ENCODE measurements around the gene ROBO2.

ROBO2 gene

GRCh38 chr3:77186728-77187127 lies 146.8 kb downstream of the ROBO2 start:
- ChIA-PET CTCF (no interaction called here), POLR2A (no interaction called here)
- no peaks in the 10 kb centered on the region for H3K36me3 ChIP-seq (ENCODE audit: control insufficient read depth in 2 of 2, insufficient read depth in 1 of 2, low read length in 2 of 2)
- no peak overlapping the region for H3K4me3 ChIP-seq (ENCODE audit: low read depth, low read length)
- H3K9me3 ChIP-seq (ENCODE audit: control insufficient read depth, insufficient read depth, low read depth, low read length), result no peaks in the 10 kb centered on the region
- H3K4me1 ChIP-seq (ENCODE audit: control insufficient read depth, insufficient read depth, low read length), result 0 out of 2 replicates have a peak, but pooled peaks cover 5% of the 10 kb centered on the region
- no peak overlapping the region for H3K27ac ChIP-seq (ENCODE audit: extremely low read depth, low read depth, low read length)
- peak; percentile 60; the same call in 1 of the 2 replicates for TF ChIP-seq ZNF629 (tag by site-specific recombination; IDR thresholded peaks at IDR 0.05)
- TF ChIP-seq PRDM6 (tag by site-specific recombination; IDR thresholded peaks at IDR 0.05), result 0 out of 2 replicates have a peak, but pooled peaks have one; percentile 19
- TF ChIP-seq ZBTB17 (tag by site-specific recombination; IDR thresholded peaks at IDR 0.05), result 0 out of 2 replicates have a peak, but pooled peaks have one; percentile 12
- TF ChIP-seq ZNF366 (tag by site-specific recombination; conservative IDR thresholded peaks at IDR 0.05), result peak; percentile 56
- no peak for TF ChIP-seq ZNF645 (tag by site-specific recombination; IDR thresholded peaks at IDR 0.05)
- peak; percentile 79 for TF ChIP-seq ATF2 (tag by site-specific recombination; IDR thresholded peaks at IDR 0.05; ENCODE audit: low read depth)
- peak; percentile 35; the same call in 1 of the 2 replicates for TF ChIP-seq ZNF18 (tag by site-specific recombination; IDR thresholded peaks at IDR 0.05)
- TF ChIP-seq YY1 (tag by site-specific recombination; IDR thresholded peaks at IDR 0.05), result no peak
- no peak for TF ChIP-seq TRIM28 (IDR thresholded peaks at IDR 0.05; ENCODE audit: borderline replicate concordance, low read length)
- TF ChIP-seq ZNF654 (tag by site-specific recombination; IDR thresholded peaks at IDR 0.05; ENCODE audit: low read depth), result no peak

- H3K36me3 ChIP-seq (ENCODE audit: control insufficient read depth in 2 of 2, insufficient read depth in 1 of 2, low read length in 2 of 2), result no peaks in the 10 kb centered on the region
- H3K4me3 ChIP-seq (ENCODE audit: low read depth, low read length), result no peak overlapping the region
- POLR2A ChIA-PET, result no interaction called here
- H3K27ac ChIP-seq (ENCODE audit: extremely low read depth, low read depth, low read length), result no peak overlapping the region
- H3K4me1 ChIP-seq (ENCODE audit: control insufficient read depth, insufficient read depth, low read length), result 0 out of 2 replicates have a peak, but pooled peaks cover 5% of the 10 kb centered on the region
- CTCF ChIA-PET, result interaction anchor here (0.6 kb wide), 2 partner anchors 20 to 1898 kb away, joined by 3 read pairs; no protein-coding TSS in a partner anchor
- no peaks in the 10 kb centered on the region for H3K9me3 ChIP-seq (ENCODE audit: control insufficient read depth, insufficient read depth, low read depth, low read length)
- TF ChIP-seq ZNF658 (tag by site-specific recombination; IDR thresholded peaks at IDR 0.05), result no peak
- TF ChIP-seq ZXDB (tag by site-specific recombination; IDR thresholded peaks at IDR 0.05), result no peak
- TF ChIP-seq ZNF146 (tag by site-specific recombination; IDR thresholded peaks at IDR 0.05), result no peak
- TF ChIP-seq ZNF19 (tag by site-specific recombination; IDR thresholded peaks at IDR 0.05; ENCODE audit: low read depth), result no peak
- TF ChIP-seq ZNF426 (tag by site-specific recombination; IDR thresholded peaks at IDR 0.05), result no peak
- no peak for TF ChIP-seq TCF7L2 (IDR thresholded peaks at IDR 0.05; ENCODE audit: borderline replicate concordance, low read depth, low read length)
- no peak for TF ChIP-seq ZNF555 (tag by site-specific recombination; conservative IDR thresholded peaks at IDR 0.05)
Observed at GRCh38 chr3:77188210-77188609, 148.3 kb downstream of the ROBO2 start.

All from HEK293 (cell line).